Right renal cortex interstitium (tissue), 3 donors: ENCODE data around the gene CD36. TPM values are rescaled to one million over a fixed set of nuclear protein-coding genes. Genes with fewer than 3 reads are reported as not detected.

Experiments
- DNase-seq, 3 donors: peaks; one replicate each; pipeline ENCODE4 v3.0.0-alpha.2; 2013; ENCODE audit warnings: low read depth in 3 of 3, low spot score in 2 of 3
- polyA plus RNA-seq, 3 donors: library from polyadenylated mRNA; unstranded; fragments of 120-200 nt; gene quantifications; one replicate each; pipeline ENCODE4 v1.2.1, GENCODE V29; 2013; ENCODE audit not compliant: insufficient read length in 3 of 3

The CD36 gene
- 10 to 100 TPM; 32.0 to 35.3 (median 34.3) TPM for polyA plus RNA-seq

DNA sequence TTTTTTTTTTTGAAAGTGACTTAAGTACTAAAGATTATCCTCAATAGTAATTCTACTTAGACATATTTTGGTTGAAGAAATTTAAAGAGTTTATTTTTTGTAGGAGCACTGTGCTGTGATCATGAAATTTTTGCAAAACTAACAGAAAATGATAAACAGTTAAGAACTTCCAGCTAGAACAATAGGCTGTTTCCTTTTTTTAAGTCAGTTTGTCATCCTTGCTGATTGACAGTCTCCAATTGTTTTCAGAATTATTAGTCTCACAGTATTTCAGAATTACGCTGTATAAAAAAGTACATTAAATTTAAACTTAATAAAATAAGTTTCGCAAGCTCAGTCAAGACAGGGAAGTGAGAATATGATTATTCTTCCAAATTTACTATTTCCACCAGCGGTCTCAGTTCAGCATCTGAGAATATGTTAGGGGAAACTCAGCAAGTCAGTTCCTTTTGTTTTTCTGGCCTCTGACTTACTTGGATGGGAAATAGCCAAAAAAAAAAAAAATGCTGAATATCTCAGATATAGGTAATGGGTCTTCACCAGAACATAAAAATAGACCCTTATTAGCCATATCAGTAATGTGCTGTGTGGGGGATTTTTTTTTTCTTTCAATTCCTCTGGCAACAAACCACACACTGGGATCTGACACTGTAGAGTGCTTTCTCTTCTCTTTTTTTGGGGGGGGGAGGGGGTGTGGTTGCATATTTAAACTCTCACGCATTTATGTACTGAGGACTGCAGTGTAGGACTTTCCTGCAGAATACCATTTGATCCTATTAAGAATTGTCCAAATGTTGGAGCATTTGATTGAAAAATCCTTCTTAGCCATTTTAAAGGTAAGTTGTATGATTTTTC lies at the start of gene CD36:
Gene CD36, plus strand, starts transcription at position 732 of the 855 bp plus-strand sequence. CDS start 8,099 bp downstream, outside the sequence.
- DNase-seq: no peak

GRCh38 chr7:80589631-80590030 lies 48.8 kb upstream of the CD36 start:
- DNase-seq: no peak

GRCh38 chr7:80591654-80592053 lies 46.8 kb upstream of the CD36 start:
- no peak for DNase-seq

DNA sequence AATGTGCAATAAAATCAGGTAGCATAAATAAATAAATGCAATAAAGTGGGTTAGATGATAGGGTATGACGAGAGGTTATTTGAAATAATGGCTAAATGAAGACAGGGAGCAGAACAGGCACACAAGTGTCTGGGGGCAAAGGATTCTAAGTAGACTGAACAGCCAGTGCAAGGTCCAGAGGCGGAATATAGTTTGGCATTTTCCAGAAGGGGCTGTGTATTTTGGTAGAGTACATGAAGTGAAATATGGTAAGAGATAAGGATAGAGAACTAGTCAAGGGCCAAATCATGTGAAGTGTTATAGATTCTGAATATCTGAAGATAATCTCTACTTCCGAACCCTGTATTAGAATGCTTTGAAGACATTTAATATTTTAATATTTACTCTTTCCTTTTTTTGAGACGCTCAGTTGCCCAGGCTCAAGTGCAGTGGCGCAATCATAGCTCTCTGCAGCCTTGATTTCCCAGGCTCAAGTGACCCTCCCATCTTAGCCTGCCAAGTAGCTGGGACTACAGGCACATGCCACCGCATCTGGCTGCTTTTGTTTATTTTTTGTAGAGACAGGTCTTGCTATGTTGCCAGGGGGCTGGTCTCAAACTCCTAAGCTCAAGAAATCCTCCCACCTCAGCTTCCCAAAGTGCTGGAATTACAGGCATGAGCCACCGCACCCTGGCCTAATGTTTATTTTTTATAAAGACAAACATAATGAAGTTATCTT lies 44.4 kb upstream of the CD36 start:
- no peak for DNase-seq

- no peak for DNase-seq
Measured at GRCh38 chr7:80596933-80597517, 41.4 kb upstream of the CD36 start.

DNA sequence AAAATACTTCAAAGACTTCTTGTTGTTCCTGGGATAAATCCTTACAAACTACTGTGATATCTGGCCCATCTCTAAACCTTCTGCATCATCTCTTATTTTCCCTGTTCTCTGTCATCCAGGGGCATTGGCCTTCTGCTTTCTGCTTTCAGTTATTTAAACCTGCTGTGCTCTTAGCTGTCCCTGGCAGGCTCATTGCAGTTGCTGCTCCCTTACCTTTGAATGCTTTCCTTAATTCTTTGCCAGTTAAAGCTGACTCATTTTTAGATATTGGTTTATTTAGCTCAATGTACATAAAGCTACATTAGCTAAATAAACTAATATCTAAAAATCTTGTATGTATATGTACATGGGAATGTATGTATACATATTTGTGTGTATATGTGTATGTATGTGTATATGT lies 40.6 kb upstream of the CD36 start:
- no peak for DNase-seq

- DNase-seq: no peak
Measured at GRCh38 chr7:80600046-80600445, 38.4 kb upstream of the CD36 start.

DNA sequence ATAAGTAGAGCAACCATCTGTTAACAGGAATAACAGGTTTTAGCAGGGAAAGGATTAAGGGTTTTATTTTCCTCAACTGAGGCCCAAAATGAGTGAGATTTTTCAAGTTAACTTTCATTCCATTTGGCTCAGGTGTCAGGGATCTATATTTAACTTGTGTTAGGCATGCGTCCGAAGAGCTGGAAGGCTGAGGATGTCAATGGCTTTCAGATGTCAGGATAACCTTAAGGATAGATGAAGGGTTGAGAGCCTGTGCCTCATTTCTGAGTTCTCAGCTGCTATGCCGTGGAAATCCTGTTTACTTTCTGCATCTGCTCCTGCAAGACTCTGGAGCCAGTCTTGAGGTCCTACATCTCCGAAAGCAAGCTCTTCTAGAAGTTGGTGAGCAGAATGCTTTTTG lies 36.4 kb upstream of the CD36 start:
- DNase-seq: no peak

DNA sequence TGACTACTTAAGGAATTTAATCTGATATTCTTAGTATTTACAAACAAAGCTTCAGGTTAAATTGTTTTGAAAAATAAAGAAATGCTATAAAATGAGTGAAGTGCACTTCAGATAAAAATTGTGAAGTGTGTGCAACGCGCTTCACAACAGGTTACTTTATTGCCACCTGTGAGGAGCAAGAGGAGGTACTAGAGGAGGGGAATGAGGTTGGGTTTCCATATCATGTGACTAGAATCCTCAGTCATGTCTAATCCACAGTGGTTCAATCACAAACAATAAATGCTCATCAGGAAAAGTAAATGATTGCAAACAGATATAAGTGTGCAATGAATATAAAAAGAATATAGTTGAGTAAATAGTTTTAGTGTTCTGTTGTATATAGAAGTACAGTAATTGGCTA lies 34.5 kb upstream of the CD36 start:
- DNase-seq: no peak

- no peak for DNase-seq
Measured at GRCh38 chr7:80604436-80604835, 34.0 kb upstream of the CD36 start.

- DNase-seq: no peak
Measured at GRCh38 chr7:80607136-80607535, 31.3 kb upstream of the CD36 start.

GRCh38 chr7:80608336-80608735 lies 30.1 kb upstream of the CD36 start:
- DNase-seq: no peak

- no peak for DNase-seq
Measured at GRCh38 chr7:80609751-80610150, 28.7 kb upstream of the CD36 start.

DNA sequence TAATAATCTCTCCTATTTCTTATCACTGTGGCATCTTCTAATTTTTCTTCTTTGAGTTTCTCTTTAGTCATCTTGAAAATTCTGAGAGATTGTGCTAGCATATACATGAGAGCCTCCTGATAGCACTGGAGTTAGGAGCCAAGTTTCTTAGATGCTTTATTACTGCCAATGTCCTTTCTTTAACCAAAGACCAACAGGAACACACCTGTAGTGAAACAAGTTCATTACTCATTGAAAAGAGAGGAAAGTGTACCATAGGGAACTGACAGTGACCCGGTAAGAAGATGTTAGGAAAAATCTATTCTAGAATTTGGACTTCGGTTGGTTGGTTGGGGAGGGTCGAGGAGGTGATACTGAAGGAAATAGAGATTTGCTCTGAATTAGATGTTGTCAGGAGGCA lies 27.1 kb upstream of the CD36 start:
- DNase-seq: no peak

- no peak for DNase-seq
Measured at GRCh38 chr7:80611779-80612178, 26.7 kb upstream of the CD36 start.

- DNase-seq: no peak
Measured at GRCh38 chr7:80612880-80613279, 25.6 kb upstream of the CD36 start.

GRCh38 chr7:80613519-80613918 lies 24.9 kb upstream of the CD36 start:
- no peak for DNase-seq

DNA sequence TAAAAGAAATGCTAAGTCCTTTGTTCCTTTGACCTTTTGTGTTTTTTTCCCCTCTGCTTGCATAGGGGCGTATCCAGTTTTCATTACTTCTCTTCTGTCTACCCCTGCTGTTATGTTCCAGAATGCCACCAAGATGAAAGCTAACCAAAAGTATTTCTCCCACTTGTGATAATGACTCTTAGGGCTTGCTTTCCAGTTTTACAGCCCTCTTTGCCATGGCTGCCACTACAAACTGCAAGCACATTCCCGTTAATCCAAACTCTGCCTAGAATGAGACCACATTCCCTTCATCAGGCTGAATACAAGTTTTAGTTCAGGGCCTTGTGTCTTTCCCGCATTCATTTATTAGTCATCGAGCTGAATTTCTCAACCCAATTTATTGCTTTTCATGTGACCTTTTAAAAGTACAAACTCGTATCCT lies 23.6 kb upstream of the CD36 start:
- no peak for DNase-seq

DNA sequence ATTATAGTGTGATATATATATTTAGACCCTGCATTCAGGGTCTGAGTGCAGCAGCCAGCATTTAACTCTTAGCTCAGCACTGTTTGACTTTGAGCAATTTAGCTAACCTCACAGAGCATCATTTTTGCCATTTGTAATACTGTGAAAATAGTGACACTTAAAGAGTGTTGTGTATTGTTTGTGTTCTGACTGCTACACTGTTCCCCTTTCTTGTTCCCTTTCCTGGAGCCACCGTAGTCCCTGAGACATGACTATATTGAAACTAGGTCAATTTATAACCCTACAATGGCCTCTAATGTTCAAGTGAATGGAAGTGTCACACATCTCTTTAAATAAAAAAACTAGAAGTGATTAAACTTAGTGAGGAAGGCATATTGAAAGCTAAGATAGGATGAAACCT lies 20.3 kb upstream of the CD36 start:
- no peak for DNase-seq

- no peak for DNase-seq
Measured at GRCh38 chr7:80619741-80620140, 18.7 kb upstream of the CD36 start.

- DNase-seq: no peak
Measured at GRCh38 chr7:80622541-80622940, 15.9 kb upstream of the CD36 start.
